T-helper 1 cell treated with Interleukin-12 subunit alpha and Interleukin-12 subunit beta and Interleukin-4 antibody, amounts not matched to agents 30 ng/mL and 1 ng/mL, for 36 hours (primary cell): ENCODE measurements around the gene SLC39A10. TPM values are rescaled to one million over a fixed set of nuclear protein-coding genes. Genes with fewer than 3 reads are reported as not detected.

Experiments
- intact Hi-C: fragments of 100-400 bp; cut with micrococcal nuclease; formaldehyde crosslinking; loops from one replicate; pipeline ENCODE4 v1.15.1; 2024
- total RNA-seq: library from RNA; stranded (reverse); gene quantifications from 2 replicates; pipeline ENCODE4 v1.2.3, GENCODE V29; 2022

The SLC39A10 gene
- total RNA-seq, 1 donor from 2014 or later = 55.8 TPM

GRCh38 chr2:195721042-195721441, 64.0 kb downstream of the SLC39A10 start:
- intact Hi-C loops = no loop called here

GRCh38 chr2:195722075-195722474, 65.0 kb downstream of the SLC39A10 start:
- intact Hi-C loops = no loop called here

GRCh38 chr2:195727106-195727505, 70.1 kb downstream of the SLC39A10 start:
- intact Hi-C loops = no loop called here

GRCh38 chr2:195730912-195731311, 73.9 kb downstream of the SLC39A10 start:
- intact Hi-C loops = no loop called here

- intact Hi-C loops = no loop called here
These were observed 75.5 kb downstream of the SLC39A10 start for GRCh38 chr2:195732574-195732973.

- intact Hi-C loops = no loop called here
These were observed 76.8 kb downstream of the SLC39A10 start for GRCh38 chr2:195733831-195734230.

GRCh38 chr2:195734395-195734794, 77.4 kb downstream of the SLC39A10 start:
- intact Hi-C loops = no loop called here

GRCh38 chr2:195734931-195735330, 77.9 kb downstream of the SLC39A10 start:
- intact Hi-C loops = no loop called here

- intact Hi-C loops = no loop called here
These were observed 78.3 kb downstream of the SLC39A10 start for GRCh38 chr2:195735347-195735746.

GRCh38 chr2:195737511-195738325, 80.7 kb downstream of the SLC39A10 start:
- intact Hi-C loops = no loop called here

GRCh38 chr2:195741191-195741590, 84.2 kb downstream of the SLC39A10 start:
- intact Hi-C loops = no loop called here

GRCh38 chr2:195756218-195756942, 99.4 kb downstream of the SLC39A10 start:
- intact Hi-C loops = no loop called here

- intact Hi-C loops = no loop called here
These were observed 101.8 kb downstream of the SLC39A10 start for GRCh38 chr2:195758846-195759245.

GRCh38 chr2:195759877-195760276, 102.9 kb downstream of the SLC39A10 start:
- intact Hi-C loops = no loop called here

GRCh38 chr2:195763866-195764265, 106.8 kb downstream of the SLC39A10 start:
- intact Hi-C loops = no loop called here

GRCh38 chr2:195766691-195767090, 109.7 kb downstream of the SLC39A10 start:
- intact Hi-C loops = no loop called here

- intact Hi-C loops = no loop called here
These were observed 111.4 kb downstream of the SLC39A10 start for GRCh38 chr2:195768431-195768830.

GRCh38 chr2:195769975-195770374, 112.9 kb downstream of the SLC39A10 start:
- intact Hi-C loops = no loop called here

GRCh38 chr2:195779491-195779890, 122.5 kb downstream of the SLC39A10 start:
- intact Hi-C loops = no loop called here

GRCh38 chr2:195782156-195782555, 125.1 kb downstream of the SLC39A10 start:
- intact Hi-C loops = no loop called here
